Urinary bladder (tissue), 4 donors: ENCODE measurements around the gene SLA2. TPM values are rescaled to one million over a fixed set of nuclear protein-coding genes. Genes with fewer than 3 reads are reported as not detected.
"Not testable (repeated sequence)": the region's sequence is repeated elsewhere in the genome, so short reads cannot be mapped to it uniquely, and the experiment has no call there.

Source experiments
- DNase-seq: peaks from one replicate; pipeline ENCODE4 v3.0.0-alpha.2; 2015; ENCODE audit errors: extremely low spot score
- H3K27ac ChIP-seq: one replicate; pipeline ENCODE4 v1.5.1; 2013; ENCODE audit warnings: low read depth, mild to moderate bottlenecking, moderate library complexity
- H3K36me3 ChIP-seq: one replicate; pipeline ENCODE4 v1.6.1; 2013; ENCODE audit warnings: mild to moderate bottlenecking, moderate library complexity; ENCODE audit not compliant: insufficient read depth
- H3K4me1 ChIP-seq: one replicate; pipeline ENCODE4 v1.6.1; 2013; ENCODE audit warnings: mild to moderate bottlenecking, moderate library complexity; ENCODE audit not compliant: insufficient read depth
- H3K4me3 ChIP-seq: one replicate; pipeline ENCODE4 v1.5.1; 2013; ENCODE audit warnings: low read depth, low read length
- WGBS: extraction: QIAGEN DNeasy Blood & Tissue Kit; methylation state at CpG from one replicate; pipeline ENCODE4 v1.1.7; 2013; 5-methylcytosine and 5-hydroxymethylcytosine counted together
- polyA plus RNA-seq: library from polyadenylated mRNA; stranded (reverse); fragments of 200-250 nt; gene quantifications from one replicate; pipeline ENCODE4 v1.2.3, GENCODE V29; 2013
- total RNA-seq: library from RNA; depleted of rRNA; stranded (reverse); fragments of >200 nt; gene quantifications from one replicate; pipeline ENCODE4 v1.2.3, GENCODE V29; 2014
- donor health status: healthy with polysubstance abuse.
- donor health status: healthy.

SLA2 gene
- total and polyA plus RNA-seq, 2 donors = 0.11 to 0.38 TPM

DNA sequence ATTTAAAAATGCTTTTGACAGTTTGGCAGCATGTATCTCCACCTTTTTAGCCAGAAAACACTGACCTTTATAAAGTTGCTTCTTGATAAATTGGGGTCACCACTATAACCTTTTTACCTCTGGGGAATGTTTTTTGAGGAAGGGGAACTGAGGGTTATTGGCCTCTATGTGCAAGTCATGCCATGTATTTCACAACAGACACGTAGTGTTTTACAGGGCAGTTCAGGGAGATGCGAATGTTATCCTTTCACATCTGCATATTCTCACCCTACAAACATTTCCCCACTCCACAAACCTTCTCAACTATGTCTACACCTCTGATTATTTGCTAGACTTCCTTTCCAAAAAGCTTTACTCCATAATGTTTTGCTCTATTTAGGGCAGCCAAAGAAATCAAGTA lies 17.0 kb upstream of the SLA2 start:
- Histone ChIP-seq H3K27ac (no peak overlapping the region), H3K36me3 (no peaks in the 10 kb centered on the region), H3K4me3 (no peak overlapping the region), H3K4me1 (no peaks in the 10 kb centered on the region)
- DNase-seq = no peak
- 70% methylated on average over 2 of the region's 2 CpGs for WGBS

- no peak for DNase-seq
- no peak overlapping the region for H3K4me3 ChIP-seq
- H3K27ac ChIP-seq = no peak overlapping the region
- no peaks in the 10 kb centered on the region for H3K36me3 ChIP-seq
- no peaks in the 10 kb centered on the region for H3K4me1 ChIP-seq
- 83% methylated on average over 3 of the region's 3 CpGs for WGBS
These were observed 12.3 kb upstream of the SLA2 start for GRCh38 chr20:36658300-36658699.

GRCh38 chr20:36656733-36657132 lies 10.7 kb upstream of the SLA2 start:
- no peaks in the 10 kb centered on the region for H3K36me3 ChIP-seq
- WGBS = 52% methylated on average over 4 of the region's 4 CpGs
- no peaks in the 10 kb centered on the region for H3K4me1 ChIP-seq
- no peak for DNase-seq
- no peak overlapping the region for H3K4me3 ChIP-seq
- no peak overlapping the region for H3K27ac ChIP-seq

- Histone ChIP-seq H3K4me3 (no peak overlapping the region), H3K27ac (no peak overlapping the region), H3K36me3 (no peaks in the 10 kb centered on the region), H3K4me1 (no peaks in the 10 kb centered on the region)
- DNase-seq = no peak
- 98% methylated on average over 3 of the region's 3 CpGs for WGBS
These were observed 9.0 kb upstream of the SLA2 start for GRCh38 chr20:36655004-36655403.

- Histone ChIP-seq H3K36me3 (no peaks in the 10 kb centered on the region), H3K27ac (no peak overlapping the region), H3K4me1 (no peaks in the 10 kb centered on the region), H3K4me3 (no peak overlapping the region)
- DNase-seq = no peak
- WGBS = 98% methylated on average over 8 of the region's 8 CpGs
These were observed 8.5 kb upstream of the SLA2 start for GRCh38 chr20:36654506-36654905.

DNA sequence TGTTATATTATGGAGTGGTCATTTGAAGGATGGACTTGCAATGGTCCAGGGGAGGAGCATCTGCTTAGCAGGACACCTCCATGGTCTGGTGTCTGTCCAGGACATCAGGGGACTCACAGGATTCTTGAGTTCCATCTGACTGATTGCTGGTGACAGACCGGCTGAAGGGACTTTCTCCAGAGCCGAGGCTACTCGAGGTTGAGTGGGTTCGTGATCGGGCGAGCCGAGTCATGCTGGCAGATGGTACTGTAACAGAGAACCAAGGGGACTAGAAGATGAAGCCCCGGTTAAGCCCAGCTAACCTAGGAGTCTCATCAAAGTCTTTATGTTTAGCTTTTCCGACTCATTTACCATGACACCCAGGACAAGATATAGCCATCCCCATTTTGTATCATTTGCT lies 7.5 kb upstream of the SLA2 start:
- no peaks in the 10 kb centered on the region for H3K4me1 ChIP-seq
- 91% methylated on average over 9 of the region's 9 CpGs for WGBS
- no peak overlapping the region for H3K27ac ChIP-seq
- no peak for DNase-seq
- no peak overlapping the region for H3K4me3 ChIP-seq
- H3K36me3 ChIP-seq = no peaks in the 10 kb centered on the region

DNA sequence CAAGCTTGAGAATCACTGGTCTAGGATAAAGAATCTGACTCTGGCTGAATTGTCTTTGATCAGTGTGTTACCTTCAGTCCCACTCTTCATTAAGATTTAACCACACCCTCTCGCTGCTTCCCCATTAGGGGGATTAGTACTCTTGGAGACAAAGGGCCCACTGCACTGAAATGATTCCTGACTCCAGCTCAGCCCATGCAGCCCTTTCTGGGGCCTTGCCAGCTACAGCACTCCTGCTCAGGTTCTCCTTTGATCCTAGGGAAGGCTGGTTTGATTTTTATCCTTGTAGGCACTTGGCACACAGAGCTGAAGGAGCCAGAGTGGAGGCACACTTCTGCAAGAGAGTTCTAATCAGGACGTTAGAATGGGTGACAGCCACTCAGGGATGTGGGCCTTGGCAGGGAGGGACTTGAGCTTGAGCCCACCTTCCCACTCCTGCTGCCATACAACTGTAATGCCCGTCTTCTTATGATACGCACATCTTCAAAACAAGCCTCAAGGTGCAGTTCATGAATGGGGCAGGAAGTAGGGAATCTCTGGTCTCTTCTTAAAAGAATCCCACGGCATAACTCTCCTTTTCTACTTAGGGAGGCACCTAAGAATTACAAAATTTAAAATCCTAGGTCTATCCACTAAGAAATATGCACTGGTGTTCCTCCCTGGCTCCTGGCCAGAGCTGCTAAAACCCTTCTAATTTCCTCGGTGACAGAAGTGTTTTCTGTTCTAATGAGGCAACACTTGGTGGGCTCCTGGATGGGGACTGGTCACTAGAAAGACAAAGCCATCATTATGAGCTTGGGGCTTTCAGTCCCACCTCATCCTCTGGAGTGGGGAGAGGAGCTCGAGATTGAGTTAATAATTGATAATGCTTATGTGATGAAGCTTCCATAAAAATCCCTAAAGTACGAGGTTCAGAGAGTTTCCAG lies 1.5 kb upstream of the SLA2 start:
- no peak for DNase-seq
- H3K27ac ChIP-seq = no peak overlapping the region
- no peak overlapping the region for H3K4me3 ChIP-seq
- no peaks in the 10 kb centered on the region for H3K36me3 ChIP-seq
- WGBS = 70% methylated on average over 8 of the region's 8 CpGs
- H3K4me1 ChIP-seq = no peaks in the 10 kb centered on the region

DNA sequence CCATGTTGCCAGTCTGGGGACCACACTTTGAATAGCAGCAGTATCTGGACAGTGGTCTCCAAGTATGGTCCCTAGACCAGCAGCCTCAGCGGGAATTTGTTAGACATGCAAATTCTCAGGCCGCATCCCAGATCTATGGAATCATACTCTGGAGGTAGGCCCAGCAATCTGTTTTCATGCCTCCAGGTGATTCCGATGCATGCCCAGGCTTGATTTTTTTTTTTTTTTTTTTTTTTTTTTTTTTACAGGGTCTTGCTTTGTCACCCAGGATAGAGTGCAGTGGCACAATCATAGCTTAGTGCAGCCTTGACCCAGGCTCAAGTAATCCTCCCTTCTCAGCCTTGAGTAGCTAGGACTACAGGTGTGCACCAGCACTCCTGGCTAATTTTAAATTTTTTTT lies 682 bp upstream of the SLA2 start:
- WGBS = 90% methylated on average over 3 of the region's 3 CpGs
- Histone ChIP-seq H3K4me3 (no peak overlapping the region), H3K36me3 (no peaks in the 10 kb centered on the region), H3K27ac (no peak overlapping the region), H3K4me1 (no peaks in the 10 kb centered on the region)
- no peak for DNase-seq

DNA sequence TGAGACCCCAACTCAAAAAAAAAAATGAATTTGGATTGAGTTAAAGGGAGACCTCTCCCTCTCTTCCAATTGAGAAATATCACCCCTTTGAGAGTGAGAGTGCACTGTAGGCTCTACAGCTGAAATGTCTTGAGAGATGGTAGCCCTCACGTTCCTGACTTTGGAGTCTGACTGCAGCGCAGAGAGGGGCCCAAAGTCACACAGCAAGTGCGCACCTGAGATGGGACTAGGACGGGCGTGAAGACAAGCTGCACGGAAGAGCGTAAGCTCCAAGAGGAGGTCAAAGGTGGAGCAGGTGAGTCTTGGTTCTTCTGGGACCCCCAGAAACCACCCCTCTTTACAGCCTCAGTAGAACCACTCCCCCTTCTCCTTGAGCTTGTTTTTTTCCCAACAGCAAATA lies 643 bp downstream of the SLA2 start:
- no peaks in the 10 kb centered on the region for H3K36me3 ChIP-seq
- no peak for DNase-seq
- peak overlapping the region; percentile 27 for H3K4me3 ChIP-seq
- no peaks in the 10 kb centered on the region for H3K4me1 ChIP-seq
- WGBS = 89% methylated on average over 7 of the region's 7 CpGs
- no peak overlapping the region for H3K27ac ChIP-seq

DNA sequence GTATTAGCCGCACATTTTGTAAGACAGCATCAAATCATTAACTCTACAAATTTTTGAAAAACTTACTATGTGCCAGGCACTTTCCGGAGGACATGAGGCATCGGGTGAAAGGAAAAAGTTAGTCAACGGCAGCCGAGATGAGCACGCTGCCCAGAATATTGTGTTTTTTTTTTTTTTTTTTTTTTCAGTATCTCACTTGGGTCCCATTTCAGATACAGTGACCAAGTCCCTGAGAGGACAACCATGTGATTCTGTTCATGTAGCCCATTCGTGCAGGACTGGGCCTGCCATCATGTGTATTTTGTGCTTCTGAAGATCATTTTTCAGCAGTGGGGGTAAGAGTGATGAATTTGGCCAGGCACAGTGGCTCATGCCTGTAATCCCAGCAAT lies 1.3 kb downstream of the SLA2 start:
- Histone ChIP-seq H3K4me1 (no peaks in the 10 kb centered on the region), H3K27ac (no peak overlapping the region), H3K4me3 (no peak overlapping the region), H3K36me3 (no peaks in the 10 kb centered on the region)
- no peak for DNase-seq
- WGBS = 79% methylated on average over 7 of the region's 7 CpGs

DNA sequence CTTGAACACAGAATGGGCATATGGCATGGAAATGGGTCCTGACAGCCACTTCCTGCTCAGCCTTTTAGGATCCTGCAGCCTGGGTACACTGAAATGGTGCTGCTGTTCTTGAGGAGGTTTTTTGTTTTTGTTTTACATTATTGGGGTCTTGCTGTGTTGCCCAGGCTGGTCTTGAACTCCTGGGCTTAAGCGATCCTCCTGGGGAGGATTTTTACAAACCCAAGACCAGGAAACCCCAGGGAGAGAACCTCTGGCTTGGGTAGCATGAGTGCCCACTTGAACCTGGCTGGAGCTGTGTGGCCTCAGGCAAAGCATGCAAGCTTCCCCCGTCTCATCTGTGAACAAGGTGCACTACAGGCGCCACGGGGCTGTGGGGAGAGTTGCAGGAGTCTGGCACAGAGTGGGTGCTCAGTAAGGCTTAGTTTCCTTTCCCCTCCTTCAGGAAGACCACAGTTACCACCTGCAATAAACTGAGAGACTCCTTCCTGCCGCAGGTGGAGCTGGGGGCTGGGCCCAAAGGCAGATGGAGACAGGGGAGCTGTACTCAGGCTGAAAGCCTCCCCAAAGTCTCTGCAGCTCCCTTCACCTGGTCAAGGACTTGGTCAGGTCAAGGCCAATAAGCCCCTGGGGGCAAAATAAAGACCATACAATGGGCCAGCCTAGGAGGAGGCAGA lies 1.8 kb downstream of the SLA2 start:
- WGBS = 67% methylated on average over 5 of the region's 5 CpGs
- Histone ChIP-seq H3K4me1 (no peaks in the 10 kb centered on the region), H3K4me3 (no peak overlapping the region), H3K27ac (no peak overlapping the region), H3K36me3 (no peaks in the 10 kb centered on the region)
- DNase-seq = no peak

DNA sequence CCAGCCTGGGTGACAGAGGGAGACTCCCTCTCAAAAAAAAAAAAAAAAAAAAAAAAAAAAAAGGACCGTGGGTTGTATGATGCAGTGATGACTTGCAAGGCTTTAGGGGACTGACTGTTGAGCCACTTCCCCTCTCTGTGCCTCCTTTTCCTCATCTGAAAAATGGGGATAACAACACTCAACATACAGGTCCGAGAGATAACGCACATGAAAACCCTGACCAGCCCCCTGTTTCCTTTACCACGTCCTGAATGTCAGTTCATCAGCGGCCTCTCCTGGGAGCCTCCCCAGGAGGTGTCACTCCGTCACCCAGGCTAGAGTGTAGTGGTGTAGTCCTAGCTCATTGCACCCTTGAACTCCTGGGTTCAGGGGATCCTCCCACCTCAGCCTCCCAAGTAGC lies 3.9 kb downstream of the SLA2 start:
- DNase-seq = no peak
- H3K4me1 ChIP-seq = no peaks in the 10 kb centered on the region
- no peaks in the 10 kb centered on the region for H3K36me3 ChIP-seq
- 86% methylated on average over 6 of the region's 6 CpGs for WGBS
- H3K27ac ChIP-seq = no peak overlapping the region
- H3K4me3 ChIP-seq = no peak overlapping the region

DNA sequence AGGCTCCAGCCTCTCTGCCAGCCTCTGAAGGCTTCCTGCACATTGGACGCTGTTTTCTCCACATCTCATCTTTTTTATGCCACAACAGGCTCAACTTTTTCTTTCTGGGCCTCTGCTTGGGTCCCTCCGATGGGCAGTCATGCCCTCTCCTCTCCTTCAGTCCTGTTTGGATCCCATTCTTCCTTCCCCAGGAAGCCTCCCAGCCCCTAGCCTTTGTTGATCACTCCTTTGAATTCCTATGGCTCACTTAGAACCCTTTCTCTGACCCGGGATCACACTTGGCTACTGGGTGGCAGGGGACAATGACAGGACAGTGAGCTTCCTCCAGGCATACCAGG lies 4.5 kb downstream of the SLA2 start:
- no peaks in the 10 kb centered on the region for H3K4me1 ChIP-seq
- H3K4me3 ChIP-seq = no peak overlapping the region
- no peak overlapping the region for H3K27ac ChIP-seq
- WGBS = 88% methylated on average over 3 of the region's 3 CpGs
- H3K36me3 ChIP-seq = no peaks in the 10 kb centered on the region
- DNase-seq = no peak

- not testable (repeated sequence) for H3K4me3 ChIP-seq, H3K4me1 ChIP-seq, DNase-seq, H3K36me3 ChIP-seq, H3K27ac ChIP-seq
- 92% methylated on average over 12 of the region's 12 CpGs for WGBS
These were observed 7.1 kb downstream of the SLA2 start for GRCh38 chr20:36638876-36639400.
